Fibroblast of skin of abdomen (primary cell): Measurements from ENCODE around the gene TRAPPC12.
A peak's percentile ranks its signal among the peaks of the same experiment; 100 is the strongest.
"Not testable (repeated sequence)": the region's sequence is repeated elsewhere in the genome, so short reads cannot be mapped to it uniquely, and the experiment has no call there.

ENCODE experiments used
- DNase-seq: peaks from one replicate; pipeline ENCODE4 v3.0.0-alpha.2; 2013

Gene TRAPPC12

DNA sequence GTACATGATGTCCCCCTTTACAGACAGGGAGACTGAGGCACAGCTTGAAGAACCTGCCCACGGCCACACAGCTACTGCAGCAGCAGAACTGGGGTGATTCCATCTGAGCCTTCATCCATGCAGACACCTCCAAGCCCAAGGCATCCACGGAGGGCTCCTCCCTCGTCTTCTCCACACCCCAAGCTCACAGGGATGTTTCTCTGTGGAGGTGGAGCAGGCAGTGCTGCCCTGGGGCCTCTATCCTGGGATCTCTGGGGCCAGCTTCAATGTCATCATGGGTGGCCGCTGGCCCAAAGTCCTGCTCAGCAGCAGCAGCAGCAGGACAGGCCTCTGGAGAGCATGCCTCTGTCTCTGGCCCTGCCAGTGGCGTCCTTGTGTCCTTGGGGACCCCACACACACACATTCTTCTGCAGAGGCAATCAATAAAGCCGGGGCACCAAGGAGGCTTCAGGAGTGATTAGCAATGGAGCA, 108.6 kb downstream of the TRAPPC12 start:
- DNase-seq: no peak

DNA sequence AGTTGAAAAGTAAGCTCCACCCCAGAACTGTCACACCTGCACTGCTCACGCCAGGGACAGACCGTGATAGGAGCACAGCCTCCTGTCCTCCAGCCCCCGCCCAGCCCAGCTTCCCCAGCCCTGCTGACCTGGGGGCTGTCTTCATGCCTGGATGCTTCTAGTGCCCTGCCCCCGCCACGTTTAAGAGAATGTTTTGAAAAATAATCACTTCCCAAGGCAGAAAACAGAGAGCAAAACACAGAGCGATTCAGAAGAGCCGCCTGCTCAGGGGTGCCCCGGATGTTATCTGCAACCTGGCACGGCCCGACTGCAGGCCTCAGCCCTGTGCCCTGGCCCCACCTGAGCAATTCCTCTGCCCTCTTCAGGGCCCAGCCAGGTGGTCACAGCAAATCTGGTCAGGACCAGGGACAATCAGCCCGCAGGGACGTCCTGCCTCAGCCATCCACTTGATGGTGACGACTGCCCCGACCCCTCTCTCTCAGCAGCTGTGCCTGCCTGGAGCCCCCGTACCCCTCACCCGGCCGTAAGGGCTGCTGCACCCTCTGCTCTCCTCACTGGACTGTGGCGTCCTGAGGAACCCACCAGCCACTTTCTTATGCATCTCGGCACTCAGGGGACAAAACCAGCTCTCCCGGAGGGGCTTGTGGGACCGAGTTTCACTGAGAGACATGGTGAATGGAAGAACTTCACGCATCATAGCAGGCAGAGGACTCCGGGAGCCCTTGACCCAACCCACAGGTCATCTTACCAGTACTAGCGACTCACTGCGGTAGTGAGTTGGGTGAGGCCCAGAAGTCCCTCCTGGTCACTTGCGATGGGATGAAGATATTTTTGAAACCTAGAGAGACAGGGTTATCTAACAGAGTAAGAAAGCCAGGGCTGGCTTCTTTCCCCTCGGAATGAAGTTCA, 109.6 kb downstream of the TRAPPC12 start:
- no peak for DNase-seq

DNA sequence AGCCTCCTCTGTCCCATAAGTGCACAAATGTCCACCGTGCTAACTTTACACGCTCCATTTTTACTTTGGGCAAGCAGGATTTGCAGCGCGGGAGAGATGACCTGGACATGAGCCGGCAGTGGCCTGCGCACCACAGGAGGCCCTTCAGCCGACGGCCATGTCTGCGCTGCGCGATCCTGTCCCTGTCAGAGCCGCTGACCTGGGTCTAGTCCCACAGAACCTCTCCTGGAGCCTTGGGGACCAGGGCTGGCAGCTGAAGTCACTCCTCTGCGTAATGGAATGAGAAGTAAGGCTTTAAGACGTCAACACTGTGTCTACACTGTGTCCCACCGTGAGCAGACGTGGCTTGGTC, 110.2 kb downstream of the TRAPPC12 start:
- no peak for DNase-seq

DNA sequence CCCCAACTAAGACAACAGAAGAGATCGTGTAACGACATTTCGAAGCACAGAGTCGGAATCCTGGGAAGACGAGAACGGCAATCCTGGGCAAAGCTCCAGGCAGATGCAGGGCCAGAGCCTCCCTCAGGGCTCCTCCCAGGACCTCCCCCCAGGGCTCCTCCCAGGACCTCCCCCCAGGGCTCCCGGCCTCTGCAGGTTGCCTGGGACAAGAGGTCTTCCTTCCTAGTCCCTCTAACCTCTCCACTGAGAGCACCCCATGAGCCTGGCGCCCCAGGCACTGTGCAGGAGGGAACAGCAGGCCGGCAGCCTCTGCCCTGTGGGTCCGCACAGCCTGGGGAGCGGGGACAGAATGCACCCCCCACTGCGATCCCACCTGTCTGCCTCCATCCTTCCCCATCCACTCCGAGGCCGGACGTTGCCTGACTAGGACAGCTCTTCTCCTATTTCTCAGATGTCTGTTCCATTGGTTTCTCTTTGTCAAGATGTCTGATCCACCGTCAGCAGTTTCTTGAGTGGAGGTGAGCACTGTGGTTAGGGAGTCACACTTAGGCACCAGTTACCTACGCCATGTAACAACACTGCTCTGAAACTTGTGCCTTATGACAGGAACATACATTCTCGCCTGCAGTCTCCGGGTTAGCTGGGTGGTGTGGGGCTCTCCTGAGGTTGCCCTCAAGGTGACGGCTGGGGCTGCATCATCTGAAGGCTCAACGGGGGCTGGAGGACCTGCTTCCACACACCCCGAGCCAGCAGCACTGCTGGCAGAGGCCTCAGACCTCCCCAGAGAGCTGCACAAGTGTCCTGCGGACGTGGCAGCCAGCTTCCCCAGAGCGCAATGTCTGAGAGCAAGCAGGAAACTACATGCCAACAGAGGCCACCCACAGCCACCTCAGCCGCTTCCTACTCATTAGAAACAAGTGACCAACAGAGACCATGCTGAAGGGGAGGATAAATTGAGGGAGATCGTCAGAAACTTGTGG, 111.0 kb downstream of the TRAPPC12 start:
- no peak for DNase-seq

DNA sequence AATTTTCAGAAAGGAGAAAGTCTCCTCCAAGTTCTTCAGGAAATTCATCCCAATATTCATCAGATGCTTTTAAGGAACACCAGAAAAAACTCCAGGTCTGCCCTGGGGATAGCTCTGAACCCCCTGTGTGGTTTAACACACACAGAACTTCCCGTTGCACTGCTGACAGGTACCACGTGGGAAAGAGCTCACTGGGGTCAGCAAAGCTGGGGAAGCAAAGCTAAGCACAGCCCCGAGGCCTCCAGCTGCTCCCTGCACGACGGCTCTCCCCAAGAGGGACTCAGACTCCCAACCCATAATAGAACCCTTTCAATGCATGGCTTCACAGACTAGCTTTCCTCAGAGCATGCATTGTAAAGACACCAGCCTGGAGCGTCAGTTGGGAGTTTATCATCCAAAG, 111.8 kb downstream of the TRAPPC12 start:
- DNase-seq: no peak

DNA sequence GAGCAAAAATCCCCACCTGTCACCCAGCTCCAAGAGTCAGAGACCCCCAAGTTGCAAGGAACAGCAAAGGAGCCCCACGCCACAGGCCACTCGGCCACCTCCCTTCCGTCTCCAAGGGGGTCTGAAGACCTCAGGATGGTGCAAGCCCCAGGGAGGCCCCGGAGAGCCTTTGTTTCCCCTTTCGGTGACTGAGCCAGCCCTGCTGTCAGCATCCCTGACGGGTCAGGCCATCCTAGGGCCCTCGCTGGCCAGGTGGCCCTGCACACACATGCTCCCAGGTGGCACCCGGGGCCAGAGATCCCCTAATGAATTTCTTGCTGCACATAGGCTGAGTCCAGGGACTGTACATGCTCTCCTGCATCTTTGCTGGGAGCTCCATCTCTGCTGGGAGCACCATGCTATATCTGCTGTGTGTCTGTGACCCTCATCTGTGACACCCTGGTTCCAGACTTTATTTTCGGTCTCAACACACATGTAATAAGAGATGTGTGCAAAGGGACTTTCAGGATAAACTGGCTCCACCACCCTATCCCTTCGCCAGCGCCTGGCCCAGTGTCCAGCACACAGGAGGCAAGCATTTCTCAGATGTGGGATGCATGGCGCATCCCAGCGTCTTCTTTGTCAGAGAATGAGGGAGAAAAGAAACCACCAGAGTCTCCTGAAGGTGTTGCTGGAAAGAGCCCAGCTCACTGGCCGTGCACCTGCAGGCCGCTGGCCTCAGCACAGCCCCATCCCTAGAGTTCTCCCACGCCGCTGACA, 112.4 kb downstream of the TRAPPC12 start:
- DNase-seq: no peak

DNA sequence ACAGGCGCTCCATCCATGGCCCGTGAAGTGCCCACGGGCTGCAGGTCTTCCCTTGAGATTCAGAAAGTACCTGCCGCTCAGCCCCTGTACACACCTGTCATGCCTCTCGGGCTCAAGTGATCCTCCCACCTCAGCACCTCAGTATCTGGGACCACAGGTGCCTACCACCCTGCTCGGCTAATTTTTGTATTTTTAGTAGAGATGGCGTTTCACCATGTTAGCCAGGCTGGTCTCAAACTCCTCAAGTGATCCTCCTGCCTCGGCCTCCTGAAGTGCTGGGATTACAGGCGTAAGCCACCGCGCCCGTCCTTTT, 112.9 kb downstream of the TRAPPC12 start:
- DNase-seq: not testable (repeated sequence)

DNA sequence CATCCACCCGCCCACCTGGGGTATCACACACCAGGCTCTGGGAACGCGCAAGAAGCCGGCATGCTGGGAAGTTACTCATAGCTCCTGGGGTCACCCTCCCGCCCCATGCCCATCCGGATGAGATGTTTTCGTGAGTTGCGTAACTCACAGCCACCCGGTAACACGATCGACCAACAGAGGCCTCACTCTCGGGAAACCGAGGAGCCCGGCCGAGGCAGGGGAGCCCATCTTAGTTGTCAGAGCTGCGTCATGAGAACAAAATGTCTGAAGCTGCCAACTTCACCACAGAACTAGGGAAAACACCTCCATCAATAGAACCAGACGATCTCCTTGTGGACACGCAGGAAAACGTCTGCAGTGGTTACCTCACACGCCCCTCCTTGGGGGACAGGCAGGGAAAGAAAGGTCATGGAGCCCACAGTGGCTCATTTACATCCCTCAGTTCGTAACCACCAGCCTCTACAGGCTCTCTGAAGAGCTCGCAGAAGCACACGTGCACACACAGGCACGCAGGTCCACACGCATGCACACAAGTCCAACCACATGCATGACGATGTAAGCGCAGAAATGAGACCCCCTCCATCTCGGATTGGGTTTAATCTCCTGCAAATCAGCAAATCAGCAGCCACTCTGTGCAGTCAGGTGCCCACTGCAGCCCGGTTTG, 113.6 kb downstream of the TRAPPC12 start:
- peak; percentile 52 for DNase-seq

DNA sequence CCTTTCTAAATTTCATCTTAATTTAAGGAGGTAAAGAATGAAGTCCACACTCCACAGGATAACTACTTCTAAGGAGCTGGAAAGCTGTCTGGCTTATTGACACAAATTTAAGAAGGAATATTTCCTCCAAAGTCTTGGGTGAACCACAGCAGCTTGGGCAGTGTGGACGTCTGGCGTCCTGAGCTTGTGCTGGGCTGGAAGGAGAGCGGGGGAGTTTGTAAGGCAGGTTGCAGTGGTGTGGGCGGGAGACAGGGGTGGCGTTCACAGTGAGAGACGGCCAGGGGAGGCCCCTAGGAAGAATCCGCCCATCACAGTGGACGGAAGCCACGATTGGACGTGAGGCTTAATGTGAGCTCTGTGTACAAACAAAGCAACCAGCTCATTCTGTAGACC, 114.1 kb downstream of the TRAPPC12 start:
- DNase-seq: peak; percentile 8

DNA sequence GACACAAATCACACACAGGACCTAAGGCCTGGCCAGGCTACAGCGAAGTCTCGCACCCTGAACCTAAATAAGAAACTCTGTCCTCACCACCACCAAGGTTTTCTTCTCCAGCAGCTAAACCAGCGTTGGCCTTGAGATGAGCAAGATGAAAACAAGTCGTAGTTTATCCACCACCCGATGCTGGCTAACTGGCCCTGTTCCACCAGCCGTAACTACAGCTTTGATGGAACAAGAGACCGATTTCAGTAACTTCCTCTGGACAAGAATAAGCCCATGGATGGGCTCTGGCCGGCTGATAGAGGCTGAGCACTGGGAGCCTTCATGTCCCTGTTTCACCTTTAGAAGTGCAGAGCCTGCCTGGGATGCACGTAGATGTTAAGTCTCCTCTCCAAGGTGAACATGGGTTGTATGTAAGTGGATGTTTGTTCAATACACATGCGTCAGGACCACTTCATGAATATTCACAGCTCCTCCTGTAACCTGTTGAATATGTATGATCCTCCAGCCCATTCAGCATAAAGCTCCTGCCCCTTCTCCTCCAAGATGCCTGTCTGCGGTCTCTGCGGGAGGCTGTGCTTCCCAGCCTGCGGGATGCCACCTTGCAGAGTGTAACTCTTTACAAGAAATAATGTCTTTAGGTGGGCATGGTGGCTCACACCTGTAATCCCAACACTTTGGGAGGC, 115.6 kb downstream of the TRAPPC12 start:
- DNase-seq: no peak

DNA sequence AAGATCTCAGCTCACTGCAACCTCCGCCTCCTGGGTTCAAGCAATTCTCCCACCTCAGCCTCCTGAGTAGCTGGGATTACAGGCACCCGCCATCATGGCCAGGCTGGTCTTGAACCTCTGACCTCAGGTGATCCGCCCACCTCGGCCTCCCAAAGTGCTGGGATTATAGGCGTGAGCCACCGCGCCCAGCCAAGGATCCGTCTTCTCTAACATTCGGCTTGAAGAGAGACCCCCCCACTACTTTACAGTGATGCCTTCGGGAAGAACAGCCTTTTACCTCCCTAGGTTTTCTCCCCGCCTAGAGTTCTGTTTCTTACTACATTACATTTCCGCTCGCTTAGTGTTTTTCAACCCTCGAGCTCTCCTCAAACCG, 117.2 kb downstream of the TRAPPC12 start:
- not testable (repeated sequence) for DNase-seq

DNA sequence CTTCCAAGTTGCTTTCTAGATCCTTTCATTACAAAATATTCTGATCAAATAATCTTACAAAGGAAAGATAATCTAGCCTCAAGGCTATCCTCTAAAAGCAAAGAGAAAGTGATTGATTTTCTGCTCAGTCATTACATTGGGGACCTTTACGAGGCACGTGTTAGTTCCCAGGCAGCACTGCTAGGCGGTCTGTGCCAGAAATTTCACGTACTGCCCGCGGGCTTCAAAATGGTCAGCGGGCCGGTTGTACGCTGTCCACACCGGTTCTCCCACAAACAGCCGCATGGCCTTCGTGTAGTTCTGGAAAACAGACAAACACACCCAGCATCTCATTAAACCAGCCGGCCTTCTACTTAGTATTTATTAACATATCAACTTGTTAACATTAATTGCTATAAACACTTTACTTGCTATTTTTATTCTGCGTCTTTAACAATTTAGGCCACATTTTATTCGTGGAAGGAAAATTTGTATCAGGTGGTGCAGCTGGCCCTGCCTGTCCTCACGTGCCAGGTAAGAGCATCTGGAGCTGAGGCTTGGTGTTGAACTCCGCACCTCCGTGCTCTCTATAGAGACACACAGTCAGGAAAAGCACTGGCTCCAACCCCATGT, 119.4 kb downstream of the TRAPPC12 start:
- no peak for DNase-seq

DNA sequence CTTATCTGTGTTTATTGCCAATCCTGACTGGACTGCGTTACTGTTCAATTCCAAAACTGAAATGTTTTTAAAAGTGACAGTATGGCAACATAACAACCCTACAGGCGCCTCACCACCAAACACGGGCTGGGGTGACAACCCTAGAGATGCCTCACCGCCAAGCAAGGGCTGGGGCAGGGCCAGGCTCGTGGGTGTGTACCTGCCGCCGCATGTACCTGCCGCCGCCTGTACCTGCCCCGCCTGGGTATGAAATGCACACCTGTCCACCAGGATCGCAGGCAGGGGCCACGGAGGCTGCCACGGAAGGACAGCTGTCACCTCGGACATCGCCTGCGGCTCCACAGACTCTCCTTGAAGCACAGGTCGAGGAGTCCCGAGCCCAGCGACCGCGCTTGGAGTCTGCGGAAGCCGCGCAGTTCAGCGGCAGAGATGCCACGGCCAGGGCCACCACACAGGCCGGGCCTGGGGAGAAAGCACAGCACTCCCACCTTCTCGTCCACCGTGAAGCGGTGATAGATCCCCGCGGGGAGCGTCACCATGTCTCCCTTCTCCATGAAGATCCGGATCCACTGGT, 120.9 kb downstream of the TRAPPC12 start:
- DNase-seq: no peak

DNA sequence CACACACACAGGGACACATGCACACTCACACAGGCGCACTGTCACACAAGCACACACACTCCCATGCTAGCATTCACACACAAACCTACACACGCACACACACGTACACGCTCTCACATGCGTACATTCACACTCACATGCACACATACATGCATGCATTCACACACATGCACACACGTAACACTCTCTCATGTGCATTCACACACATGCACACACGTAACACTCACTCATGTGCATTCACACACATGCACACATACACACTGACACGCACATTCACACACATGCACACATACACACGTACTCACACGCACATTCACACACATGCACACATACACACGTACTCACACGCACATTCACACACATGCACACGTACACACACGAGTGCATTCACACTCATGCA, 123.6 kb downstream of the TRAPPC12 start:
- no peak for DNase-seq

DNA sequence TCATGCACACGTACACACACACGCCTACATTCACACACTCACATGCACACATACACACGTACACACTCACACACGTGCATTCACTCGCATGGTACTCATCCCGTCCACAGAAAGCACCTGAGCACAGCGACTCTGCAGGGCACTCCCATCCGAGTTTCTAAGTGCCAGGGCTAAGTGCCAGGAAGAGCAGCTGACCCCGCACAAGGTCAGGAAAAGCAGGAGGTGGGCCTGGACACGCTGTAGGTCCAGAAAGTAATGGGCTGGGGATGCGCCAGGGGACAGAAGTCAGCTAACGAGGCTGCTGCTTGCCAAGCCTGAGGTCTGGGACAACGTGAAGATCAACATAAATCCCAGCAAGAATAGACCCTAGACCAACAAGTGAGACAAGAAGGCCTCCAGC, 124.0 kb downstream of the TRAPPC12 start:
- DNase-seq: no peak

DNA sequence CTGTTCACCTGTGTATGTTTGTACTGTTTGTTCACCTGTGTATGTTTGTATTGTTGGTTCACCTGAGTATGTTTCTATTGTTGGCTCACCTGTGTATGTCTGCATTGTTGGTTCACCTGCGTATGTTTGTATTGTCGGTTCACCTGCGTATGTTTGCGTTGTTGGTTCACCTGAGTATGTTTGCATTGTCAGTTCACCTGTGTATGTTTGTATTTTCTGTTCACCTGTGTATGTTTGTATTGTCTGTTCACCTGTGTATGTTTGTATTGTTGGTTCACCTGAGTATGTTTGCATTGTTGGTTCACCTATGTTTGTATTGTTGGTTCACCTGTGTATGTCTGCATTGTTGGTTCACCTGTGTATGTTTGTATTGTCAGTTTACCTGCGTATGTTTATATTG, 125.2 kb downstream of the TRAPPC12 start:
- no peak for DNase-seq

DNA sequence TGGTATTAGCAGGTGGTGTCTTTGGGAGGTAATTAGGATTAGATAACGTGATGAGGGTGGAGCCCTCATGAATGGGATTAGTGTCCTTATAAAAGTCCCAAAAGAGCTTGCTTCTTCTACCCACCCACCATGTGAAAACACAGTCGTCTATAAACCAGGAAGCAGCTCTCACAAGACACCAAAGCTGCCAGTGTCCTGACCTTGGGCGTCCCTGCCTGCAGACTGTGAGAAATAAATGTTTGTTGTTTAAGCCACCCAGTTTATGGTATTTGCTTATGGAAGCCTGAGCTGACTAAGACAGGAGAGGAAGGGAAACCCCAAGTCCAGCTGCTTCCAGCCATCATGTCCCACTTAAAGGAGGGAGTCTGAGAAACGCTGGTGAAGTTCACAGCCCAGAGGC, 126.3 kb downstream of the TRAPPC12 start:
- no peak for DNase-seq

DNA sequence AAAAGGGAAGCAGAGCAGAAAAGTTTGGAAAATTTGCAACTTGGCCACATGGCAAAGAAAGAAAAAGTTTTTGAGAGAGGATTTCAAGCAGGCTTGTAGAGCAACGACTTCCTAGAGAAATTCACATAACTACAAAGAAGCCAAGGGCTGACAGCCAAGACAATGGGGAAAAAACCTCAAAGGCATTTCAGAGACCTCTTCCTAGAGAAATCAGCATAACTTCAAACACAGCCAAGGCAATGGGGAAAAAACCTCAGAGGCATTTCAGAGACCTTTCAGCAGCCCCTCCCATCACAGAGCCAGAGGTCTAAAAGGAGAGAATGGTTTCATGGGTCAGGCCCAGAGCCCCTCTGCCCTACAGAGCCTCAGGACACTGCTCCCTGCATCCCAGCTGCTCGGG, 132.6 kb downstream of the TRAPPC12 start:
- no peak for DNase-seq

DNA sequence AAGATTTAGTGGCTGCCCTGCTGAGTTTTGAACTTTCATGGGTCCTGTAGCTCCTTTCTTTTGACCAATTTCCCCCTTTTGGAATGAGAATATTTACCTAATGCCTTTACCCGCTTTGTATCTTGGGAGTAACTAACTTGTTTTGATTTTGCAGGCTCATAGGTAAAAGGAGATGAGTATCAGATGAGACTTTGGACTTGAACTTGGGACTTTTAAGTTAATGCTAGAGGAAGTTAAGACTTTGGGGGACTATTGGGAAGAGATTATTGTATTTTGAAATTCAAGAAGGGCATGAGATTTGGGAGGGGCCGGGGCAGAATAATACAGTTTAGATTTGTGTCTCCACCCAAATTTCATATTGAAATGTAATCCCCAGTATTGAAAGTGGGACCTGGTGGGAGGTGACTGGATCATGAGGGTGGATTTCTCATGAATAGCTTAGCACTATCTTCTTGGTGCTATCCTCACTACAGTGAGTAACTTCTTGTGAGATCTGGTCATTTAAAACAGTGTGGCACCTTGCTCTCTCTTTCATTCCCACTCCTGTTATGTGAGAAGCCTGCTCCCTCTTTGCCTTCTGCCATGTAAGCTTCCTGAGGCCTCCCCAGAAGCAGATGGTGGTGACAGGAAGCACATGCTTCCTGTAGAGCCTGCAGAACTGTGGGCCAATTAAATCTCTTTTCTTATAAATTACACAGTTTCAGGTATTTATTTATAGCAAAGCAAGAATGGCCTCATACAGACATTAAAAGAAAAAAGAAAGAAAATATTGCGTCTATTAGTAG, 133.7 kb downstream of the TRAPPC12 start:
- DNase-seq: no peak

DNA sequence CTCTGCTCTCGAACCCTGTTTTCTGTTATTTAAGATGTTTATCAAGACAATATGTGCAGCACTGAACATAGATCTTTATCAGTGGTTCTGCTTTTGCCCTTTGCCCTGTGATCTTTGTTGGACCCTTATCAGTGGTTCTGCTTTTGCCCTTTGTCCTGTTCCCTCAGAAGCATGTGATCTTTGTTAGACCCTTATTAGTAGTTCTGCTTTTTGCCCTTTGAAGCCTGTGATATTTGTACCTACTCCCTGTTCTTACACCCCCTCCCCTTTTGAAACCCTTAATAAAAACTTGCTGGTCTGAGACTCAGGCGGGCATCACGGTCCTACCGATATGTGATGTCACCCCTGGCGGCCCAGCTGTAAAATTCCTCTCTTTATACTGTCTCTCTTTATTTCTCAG, 135.9 kb downstream of the TRAPPC12 start:
- not testable (repeated sequence) for DNase-seq
